Measurements from ENCODE around the gene SPACA5.
"Not testable (repeated sequence)": the region's sequence is repeated elsewhere in the genome, so short reads cannot be mapped to it uniquely, and the experiment has no call there.

The SPACA5 gene

GRCh38 chrX:48006688-48007087 lies at the start of gene SPACA5:
SPACA5 (plus strand) TSS chrX:48006988; CDS start chrX:48007803, 815 bp downstream.
- DNase-seq: not testable (repeated sequence)

GRCh38 chrX:47958206-47958605 lies 48.6 kb upstream of the SPACA5 start:
- not testable (repeated sequence) for DNase-seq

GRCh38 chrX:47958761-47959342 lies 47.9 kb upstream of the SPACA5 start:
- no peak for DNase-seq

GRCh38 chrX:47960406-47960805 lies 46.4 kb upstream of the SPACA5 start:
- DNase-seq: no peak

GRCh38 chrX:47961830-47962229 lies 45.0 kb upstream of the SPACA5 start:
- DNase-seq: not testable (repeated sequence)

- DNase-seq: not testable (repeated sequence)
These were observed 41.3 kb upstream of the SPACA5 start for GRCh38 chrX:47965526-47965925.

- DNase-seq: no peak
These were observed 33.6 kb upstream of the SPACA5 start for GRCh38 chrX:47973235-47973634.

GRCh38 chrX:47976254-47977151 lies 30.3 kb upstream of the SPACA5 start:
- DNase-seq: no peak

GRCh38 chrX:47991263-47992094 lies 15.3 kb upstream of the SPACA5 start:
- DNase-seq: no peak

GRCh38 chrX:47992095-47992380 lies 14.8 kb upstream of the SPACA5 start:
- DNase-seq: no peak

GRCh38 chrX:47992669-47993068 lies 14.1 kb upstream of the SPACA5 start:
- DNase-seq: no peak

GRCh38 chrX:48001260-48001659 lies 5.5 kb upstream of the SPACA5 start:
- no peak for DNase-seq

- no peak for DNase-seq
These were observed 4.5 kb upstream of the SPACA5 start for GRCh38 chrX:48002319-48002718.

- DNase-seq: no peak
These were observed 3.9 kb upstream of the SPACA5 start for GRCh38 chrX:48002929-48003328.

- no peak for DNase-seq
These were observed 3.4 kb upstream of the SPACA5 start for GRCh38 chrX:48003367-48003757.

GRCh38 chrX:48003758-48004457 lies 2.9 kb upstream of the SPACA5 start, which contains the start of gene ZNF182:
ZNF182 (minus strand) TSS chrX:48003989; CDS start chrX:48002609, 1,380 bp downstream.
- DNase-seq: peak; percentile 68 to 69

- not testable (repeated sequence) for DNase-seq
These were observed 2.7 kb downstream of the SPACA5 start for GRCh38 chrX:48009445-48009960.

- DNase-seq: not testable (repeated sequence)
These were observed 10.0 kb downstream of the SPACA5 start for GRCh38 chrX:48016583-48017310.

GRCh38 chrX:48019892-48020291 lies 13.1 kb downstream of the SPACA5 start:
- not testable (repeated sequence) for DNase-seq

- not testable (repeated sequence) for DNase-seq
These were observed 13.7 kb downstream of the SPACA5 start for GRCh38 chrX:48020472-48020871.

- peak; percentile 70 to 85 for DNase-seq
These were observed 14.5 kb downstream of the SPACA5 start for GRCh38 chrX:48021026-48021900.

All from hippocampal formation (tissue), 2 donors.